NCI-H128 (cell line): ENCODE data around the gene RAB36.
"Not testable (repeated sequence)": the region's sequence is repeated elsewhere in the genome, so short reads cannot be mapped to it uniquely, and the experiment has no call there.

ENCODE experiments used
- DNase-seq: peaks from one replicate; lab custom pipeline; 2025; ENCODE audit not compliant: unreplicated experiment; lab: John Stamatoyannopoulos, UW

The RAB36 gene

DNA sequence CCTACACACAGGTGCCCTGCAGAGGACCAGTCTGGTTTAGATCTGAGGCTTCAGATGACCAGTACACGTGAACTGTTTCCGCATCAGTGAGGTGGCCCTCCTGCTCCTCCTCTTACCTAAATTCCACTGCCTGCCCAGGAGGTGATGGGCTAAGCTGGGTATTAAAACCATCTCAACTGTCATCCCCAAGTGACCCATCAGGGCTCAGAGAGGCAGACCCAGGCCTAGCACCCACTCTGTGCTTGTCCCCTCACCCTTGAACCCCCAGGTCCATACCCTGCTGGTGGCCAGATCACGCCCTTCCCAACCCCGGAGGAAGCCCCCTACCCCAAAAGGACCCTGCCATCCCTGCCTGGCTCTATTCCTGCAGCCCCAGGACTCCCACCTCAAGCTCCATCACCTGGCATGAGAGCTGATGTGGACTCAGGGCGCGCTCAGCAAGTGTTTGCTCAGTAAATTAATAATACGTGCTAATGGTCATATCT, 24.8 kb upstream of the RAB36 start:
- no peak for DNase-seq

DNA sequence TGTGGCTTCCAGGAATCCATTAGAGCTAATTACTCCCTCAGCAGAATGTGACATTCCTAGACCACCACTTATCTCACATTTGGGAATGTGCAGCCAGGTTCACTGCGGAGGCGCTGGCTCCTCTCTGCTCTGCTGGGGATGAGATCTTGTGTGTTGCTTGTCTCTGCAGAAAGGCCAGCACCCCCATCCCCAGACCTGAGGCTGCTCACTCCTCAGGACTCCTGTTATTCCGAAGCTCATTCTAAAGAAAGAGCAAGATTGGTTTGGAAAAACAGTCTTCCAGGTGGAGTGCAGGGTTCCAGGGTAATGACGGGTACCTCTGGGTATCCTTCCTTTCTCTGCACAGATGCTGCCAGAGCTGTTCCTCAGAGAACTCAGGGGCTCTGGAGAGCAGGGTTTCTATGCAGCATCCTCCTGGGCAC, 24.3 kb upstream of the RAB36 start:
- DNase-seq = no peak

DNA sequence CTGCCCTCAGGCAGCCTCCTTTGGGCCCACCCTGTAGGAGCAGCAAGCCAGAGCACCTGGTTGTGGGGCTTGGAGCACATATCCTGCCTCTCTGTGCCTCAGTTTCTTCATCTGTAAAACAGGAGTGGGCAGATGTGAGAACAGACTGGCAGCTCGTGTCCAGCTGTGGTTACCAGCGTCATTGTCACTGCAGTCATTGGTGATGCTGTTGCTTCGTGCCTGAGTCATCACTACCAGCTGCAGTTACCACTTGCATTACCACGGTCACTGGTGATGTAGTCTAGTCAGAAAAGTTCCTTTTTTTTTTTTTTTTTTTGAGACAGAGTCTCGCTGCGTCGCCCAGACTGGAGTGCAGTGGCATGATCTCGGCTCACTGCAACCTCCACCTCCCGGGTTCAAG, 23.9 kb upstream of the RAB36 start:
- no peak for DNase-seq

DNA sequence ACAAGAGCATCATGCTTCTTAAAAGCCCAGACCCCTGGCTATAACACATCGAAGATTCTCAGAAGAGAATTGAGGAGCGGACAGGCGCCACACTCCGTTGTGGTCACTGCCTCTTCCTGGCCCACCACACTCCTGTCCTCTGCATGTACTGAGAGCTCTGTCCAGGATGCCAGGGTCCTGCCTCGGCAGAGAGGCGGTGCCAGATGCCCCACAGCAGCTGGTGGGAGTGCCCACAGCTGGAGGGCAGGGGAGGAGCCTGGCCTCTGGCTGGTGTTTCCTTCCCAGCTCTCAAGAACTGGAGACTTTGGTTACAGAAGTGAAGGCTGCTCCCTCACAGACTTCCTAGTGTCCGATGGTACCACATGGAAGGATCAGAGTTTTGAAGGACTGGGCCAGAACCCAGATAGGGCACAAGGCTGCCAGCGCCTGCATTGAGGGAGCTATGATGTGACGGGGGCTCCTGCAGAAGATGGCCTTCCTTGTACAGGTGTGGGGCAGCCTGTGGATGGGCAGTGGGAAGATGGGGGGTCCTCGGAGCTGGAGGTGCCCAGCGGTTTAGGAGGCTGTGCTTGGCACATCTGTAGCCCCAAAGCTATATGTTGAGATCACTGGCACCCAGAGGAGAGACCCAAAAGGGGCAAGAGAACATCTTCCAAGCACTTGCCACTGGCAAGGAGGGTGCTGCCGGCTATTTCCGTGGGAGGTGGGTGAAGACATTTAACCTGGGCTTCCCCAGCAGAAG, 22.9 kb upstream of the RAB36 start:
- DNase-seq = no peak

DNA sequence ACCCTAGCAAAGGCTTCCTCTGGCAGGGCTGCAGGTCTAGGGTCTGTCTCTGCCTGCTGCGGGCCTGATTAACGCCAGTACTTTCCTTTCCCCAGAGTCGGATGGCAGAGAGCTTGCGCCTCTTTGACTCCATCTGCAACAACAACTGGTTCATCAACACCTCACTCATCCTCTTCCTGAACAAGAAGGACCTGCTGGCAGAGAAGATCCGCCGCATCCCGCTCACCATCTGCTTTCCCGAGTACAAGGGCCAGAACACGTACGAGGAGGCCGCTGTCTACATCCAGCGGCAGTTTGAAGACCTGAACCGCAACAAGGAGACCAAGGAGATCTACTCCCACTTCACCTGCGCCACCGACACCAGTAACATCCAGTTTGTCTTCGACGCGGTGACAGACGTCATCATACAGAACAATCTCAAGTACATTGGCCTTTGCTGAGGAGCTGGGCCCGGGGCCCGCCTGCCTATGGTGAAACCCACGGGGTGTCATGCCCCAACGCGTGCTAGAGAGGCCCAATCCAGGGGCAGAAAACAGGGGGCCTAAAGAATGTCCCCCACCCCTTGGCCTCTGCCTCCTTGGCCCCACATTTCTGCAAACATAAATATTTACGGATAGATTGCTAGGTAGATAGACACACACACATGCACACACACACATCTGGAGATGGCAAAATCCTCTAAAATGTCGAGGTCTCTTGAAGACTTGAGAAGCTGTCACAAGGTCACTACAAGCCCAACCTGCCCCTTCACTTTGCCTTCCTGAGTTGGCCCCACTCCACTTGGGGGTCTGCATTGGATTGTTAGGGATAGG, 22.1 kb upstream of the RAB36 start:
- DNase-seq = no peak

DNA sequence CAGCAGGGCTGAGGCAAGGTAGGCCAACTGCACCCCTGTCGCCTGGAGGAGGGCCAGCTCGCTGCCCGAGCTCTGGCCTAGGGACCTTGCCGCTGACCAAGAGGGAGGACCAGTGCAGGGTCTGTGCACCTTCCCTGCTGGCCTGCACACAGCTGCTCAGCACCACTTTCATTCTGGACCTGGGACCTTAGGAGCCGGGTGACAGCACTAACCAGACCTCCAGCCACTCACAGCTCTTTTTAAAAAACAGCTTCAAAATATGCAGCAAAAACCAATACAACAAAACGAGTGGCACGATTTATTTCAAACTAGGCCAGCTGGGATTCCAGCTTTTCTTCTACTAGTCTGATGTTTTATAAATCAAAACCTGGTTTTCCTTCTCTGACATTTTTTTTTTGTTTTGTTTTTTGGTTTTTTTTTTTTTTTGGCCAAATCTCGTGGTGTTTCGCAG, 21.4 kb upstream of the RAB36 start:
- no peak for DNase-seq

DNA sequence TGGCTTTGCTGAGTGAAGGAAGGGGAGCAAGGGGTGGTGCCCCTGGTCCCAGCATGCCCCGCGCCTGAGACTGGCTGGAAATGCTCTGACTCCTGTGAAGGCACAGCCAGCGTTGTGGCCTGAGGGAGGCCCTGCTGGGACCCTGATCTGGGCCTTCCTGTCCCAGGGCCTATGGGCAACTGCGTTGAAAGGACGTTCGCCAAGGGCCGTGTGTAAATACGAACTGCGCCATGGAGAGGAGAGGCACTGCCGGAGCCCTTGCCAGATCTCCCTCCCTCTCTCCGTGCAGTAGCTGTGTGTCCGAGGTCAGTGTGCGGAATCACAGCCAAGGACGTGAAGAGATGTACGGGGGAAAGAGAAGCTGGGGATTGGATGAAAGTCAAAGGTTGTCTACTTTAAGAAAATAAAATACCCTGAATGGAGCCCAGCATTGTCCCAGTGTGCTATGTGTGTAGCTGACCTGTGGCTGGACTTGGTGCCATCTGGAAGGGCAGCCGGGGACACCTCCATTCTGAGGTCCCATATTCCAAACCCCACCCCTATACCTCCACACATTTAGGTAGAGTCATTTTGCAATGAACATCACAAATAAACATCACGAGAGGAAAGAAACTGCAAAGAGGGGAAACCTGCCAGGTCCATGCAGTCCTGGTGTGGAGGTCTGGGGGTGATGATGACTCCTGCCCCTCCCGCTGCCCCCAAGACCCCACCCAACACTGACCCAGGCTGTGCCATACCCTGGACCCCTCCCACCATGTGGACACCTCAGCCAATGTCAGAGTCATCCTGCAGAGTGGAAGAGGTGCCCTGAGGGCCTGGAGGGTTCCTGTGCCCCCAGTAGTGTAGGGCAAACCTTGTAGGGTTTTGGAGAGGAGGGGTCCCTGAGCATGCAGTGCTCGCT, 20.4 kb upstream of the RAB36 start:
- DNase-seq = no peak

DNA sequence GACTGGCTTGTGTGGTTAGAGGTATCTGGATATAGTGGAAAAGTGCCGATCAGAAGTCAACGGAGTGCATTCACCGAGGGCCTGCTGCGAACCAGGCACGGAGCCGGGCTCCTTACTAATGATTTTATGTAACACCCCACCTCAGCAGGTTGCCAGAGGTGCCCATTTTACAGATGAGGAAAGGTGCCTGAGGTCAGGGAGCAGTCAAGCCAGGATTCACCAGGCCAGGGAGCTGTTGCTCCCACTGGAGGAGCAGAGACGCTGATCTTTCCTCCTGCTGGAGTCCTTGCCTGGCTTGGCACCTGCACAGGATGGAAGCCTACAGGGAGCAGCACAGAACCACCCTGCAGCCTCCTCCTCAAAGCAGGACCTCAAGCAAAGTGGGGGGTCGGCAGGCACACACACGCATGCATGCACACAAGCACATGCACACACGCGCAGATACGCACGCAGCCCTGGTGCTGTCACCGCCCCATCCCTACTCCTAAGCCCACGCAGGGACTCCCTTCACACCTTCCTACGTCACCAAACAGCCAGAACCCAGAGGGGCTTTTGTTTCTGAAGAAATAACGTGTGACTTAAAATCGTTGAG, 19.7 kb upstream of the RAB36 start:
- DNase-seq = no peak

DNA sequence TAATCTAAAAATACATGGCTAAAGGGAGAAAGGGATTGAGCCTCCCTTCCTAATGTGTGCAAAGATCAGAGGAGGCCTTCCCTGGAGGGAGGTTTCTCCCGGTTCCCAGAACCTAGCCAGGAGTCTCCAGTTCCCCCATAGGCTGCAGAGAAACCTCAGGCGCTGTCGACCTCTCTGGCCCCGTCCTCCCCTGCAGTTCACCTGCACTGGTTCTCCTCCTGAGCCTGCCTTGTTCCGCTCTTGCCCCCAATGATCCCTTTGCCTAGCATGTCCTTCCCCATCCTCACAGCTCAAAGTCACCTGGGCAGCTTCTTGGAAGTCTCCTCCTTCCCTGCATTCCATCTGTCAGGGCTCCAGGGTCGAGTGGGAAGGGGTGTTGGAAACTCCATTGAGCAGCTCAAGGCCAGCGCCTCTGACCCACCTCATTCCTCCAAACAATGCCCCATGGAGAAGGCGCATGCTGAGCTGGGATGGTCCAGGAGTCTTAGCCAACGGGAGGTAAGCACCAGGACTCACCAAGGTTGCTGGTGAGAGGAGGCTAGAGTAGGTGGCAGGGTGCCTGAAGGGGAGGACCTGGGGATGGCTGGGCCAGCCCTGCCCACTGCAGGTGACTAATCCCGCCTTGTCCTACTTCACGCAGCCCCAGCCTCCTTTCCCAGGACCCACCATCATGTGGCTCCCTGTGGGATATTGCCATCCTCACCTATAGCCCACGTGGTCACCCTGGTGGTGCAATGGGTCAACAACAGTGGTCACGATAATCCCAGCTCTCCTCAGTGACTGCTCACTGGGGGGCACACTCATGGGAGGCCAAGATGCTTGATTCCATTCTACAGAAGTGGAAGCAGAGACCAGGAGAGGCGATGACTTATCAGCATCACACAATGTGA, 18.9 kb upstream of the RAB36 start:
- DNase-seq = no peak

DNA sequence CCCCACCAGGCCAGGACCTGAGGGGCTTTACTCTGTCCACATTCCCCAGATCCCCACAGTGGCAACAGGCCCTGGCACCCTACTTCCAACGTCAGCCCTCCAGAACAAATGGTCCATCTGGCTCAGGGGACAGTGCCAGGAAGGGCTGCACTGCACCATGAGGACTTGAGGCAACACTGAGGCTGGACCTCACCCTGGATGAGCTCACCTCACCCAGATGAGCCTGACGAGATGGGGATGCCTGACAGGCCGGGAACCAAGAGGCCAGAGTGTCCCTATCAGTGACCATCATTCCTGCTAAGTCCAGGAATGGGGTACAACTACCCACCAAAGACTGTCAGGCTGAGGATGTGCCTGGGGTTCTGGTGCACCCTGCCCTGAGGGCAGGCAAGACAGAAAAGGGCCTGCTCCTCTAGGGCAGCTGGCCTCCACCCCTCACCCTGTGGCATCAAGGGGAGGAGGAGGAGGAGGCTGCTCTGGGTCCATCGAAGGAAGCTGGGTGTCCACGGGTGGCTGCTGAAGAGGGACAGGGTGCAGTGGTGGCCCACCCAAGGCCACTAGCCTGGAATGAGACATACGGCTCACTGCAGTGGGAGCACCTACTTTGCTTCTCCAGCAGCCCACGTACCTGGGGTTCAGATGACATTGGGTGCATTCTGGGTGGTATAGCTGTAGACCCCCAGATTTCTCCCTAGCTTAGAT, 18.1 kb upstream of the RAB36 start:
- no peak for DNase-seq

DNA sequence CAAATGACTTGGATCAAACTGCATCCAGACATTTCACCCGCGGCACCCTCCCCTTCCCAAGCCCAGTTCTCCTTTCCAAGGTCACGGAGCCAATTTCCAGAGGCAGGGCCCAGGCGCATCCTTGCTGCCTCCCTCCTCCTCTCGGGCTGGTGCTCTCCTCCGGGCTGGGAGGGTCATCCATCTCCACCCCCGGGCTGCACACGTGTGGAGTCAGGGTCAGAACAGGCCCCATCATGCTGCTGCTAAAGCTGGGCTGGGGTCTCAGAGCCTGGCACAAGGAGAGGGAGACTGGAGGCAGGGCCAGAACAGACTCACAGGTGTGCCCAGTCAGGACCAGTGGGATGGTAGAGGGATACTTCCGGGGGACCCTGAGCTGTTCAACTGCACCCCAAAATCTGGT, 17.5 kb upstream of the RAB36 start:
- no peak for DNase-seq

DNA sequence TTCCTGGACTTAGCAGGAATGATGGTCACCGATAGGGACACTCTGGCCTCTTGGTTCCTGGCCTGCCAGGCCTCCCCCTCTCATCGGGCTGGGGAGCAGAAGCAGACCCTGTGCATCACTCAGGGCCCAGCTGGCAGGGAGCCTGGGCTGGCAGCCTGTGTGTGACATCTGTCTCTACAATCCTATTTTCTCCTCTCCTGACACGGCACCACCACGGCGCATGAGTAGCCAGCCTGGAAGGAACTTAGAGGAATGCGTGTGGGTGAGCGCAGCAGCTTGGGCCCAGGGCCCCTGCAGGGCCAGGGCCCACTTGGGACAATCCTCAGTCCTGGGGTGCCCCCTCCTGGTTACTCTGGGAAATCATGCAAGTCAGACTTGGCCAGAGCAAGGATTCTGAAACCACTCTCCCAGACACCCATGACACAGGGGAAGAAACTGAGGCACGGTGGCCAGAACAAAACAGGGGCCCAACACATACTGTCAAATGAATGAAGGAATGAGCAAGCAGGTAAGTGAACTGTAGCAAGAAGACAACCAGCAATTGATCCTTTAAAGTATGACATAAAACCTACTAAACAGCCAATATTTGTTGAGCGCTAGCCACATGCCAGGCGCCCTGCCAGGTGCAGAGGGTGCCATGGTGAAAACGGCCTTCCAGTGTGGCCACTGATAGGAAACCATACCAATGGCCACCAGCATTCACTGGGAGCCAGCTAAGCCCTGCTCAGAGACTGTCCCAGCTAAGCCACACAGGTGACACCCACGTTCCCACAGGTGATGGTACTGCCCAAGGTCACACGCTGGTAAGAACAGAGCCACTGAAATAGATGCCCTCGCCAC, 16.8 kb upstream of the RAB36 start:
- peak; percentile 10 for DNase-seq

DNA sequence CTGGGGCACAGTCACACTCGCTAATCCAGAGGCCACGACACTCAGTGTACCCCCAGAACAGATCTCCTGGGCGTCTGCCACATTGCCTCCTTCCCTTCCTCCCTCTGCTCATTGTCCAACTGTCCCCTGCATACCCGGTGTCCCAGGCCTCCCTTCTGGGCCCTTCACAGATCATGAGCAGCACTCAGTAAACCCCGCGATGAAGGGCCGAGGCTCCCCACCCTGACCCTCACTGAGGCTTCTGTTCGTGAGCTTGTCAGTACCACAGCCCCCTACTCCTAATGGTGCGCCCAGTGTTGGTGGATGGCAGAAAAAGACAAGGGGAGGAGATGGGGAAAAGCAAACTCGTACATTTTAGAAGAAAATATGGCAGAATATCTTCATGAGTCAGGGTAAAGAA, 16.1 kb upstream of the RAB36 start:
- no peak for DNase-seq

DNA sequence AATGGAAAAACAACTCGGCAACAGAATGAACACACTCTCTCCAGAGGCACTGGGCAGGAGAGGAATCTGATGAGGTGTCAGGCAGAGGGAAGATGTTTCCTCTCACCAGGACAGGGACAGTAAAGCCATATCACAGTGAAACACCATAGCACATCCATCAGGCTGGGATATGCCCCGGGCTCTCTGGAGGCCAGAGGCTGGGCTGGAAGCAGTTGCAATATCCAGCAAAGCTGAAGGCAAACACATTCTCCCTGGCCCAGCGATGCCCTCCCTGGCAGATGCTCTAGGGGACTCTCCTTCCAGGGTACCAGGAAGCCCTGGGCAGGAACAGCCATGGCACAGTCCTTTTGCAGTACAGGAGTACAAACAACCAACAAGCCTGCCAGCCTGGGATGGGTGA, 14.6 kb upstream of the RAB36 start:
- DNase-seq = no peak

DNA sequence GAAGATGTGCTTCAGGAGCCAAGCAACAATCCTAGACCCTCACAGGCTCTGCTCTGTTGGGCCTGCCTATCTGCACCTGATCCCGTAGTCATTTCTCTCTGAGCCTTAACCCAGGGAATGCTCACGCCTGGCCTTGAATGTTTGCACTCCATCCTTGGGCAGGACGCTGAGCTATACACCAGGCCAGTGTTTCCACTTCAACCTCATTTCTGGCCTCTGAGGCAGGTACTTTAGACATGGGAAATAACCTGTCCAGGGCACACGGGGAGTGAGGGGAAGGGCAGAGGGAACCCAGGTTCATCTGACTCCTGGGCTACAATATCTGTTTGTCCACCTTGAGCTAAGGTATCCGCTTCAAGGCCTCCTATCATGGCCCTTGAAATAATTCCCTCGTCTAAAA, 13.3 kb upstream of the RAB36 start:
- no peak for DNase-seq

DNA sequence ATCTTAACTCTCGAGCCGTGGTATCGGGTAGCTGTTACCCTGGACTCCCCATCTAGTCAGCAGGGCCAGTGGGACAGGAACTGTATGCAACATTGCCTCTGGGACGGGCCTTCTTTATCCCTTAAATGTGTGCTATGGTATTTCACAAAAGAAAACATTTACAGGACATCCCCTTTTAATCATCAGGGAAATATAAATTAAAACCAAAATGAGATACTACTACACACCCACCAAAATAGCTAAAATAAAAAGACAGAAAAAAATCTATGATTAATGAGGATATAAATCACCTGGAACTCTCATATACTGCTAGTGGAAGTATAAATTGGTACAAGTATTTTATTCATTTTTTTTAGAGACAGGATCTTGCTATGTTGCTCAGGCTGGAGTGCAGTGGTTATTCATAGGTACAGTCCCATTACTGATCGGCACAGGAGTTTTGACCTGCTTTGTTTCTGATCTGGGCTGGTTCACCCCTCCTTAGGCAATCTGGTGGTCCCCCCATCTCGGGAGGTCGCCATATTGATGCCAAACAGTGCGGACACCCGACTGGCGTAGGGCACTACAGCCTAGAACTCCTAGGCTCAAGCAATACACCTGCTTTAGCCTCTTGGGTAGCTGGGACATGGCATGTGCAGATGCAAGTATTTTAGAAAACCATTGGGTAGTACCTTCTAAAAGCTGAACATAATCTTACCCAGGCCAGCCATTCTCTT, 12.7 kb upstream of the RAB36 start:
- DNase-seq = no peak

DNA sequence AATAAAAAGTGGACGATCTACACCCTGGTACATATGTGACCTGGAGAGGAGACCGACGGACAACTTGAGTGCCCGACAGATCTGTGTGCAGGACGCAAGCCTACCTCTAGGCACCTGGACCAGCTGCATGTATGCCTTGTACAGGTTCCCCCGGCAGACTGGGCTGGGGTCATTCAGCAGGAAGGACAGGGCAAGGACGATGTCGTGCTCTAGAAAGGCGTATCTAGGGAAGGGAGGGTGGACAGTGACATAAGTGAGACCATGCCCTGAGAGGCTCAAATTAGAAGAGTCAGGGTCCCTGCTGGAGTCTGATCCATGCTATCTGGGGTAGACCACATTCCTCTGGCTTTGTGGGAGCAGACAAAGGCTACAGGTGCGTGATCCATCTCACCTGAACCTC, 11.4 kb upstream of the RAB36 start:
- no peak for DNase-seq

DNA sequence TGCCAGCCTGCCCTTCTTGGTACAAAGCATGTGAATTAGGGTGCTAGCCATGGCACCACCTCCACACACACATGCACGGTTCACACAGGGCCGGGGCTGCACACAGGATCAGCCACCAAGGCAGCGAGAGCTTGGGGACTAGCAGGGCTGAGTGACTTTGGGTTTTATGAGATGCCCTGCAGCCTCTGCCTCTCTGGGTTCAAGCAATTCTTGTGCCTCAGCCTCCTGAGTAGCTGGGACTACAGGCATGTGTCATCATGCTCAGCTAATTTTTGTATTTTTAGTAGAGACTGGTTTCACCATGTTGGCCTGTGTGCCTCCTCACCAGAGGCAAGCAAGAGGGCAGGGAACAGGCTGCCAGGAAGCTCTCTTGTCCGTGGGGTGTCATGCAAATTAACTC, 8.3 kb upstream of the RAB36 start:
- not testable (repeated sequence) for DNase-seq
